ENCODE data around the gene ARHGEF28. TPM values are rescaled to one million over a fixed set of nuclear protein-coding genes. Genes with fewer than 3 reads are reported as not detected.

The ARHGEF28 gene
- total RNA-seq, 1 donor from 2014 or later = 0.11 TPM

GRCh38 chr5:73763300-73764032 lies 137.5 kb downstream of the ARHGEF28 start:
- no peaks in the 10 kb centered on the region for H3K79me2 ChIP-seq (ENCODE audit: low read depth)
- no peak overlapping the region for H3K4me2 ChIP-seq
- DNase-seq (ENCODE audit: low spot score) = no peak
- H3K4me3 ChIP-seq = no peak overlapping the region
- Mint-ChIP-seq H3K4me3 (no peak overlapping the region), H3K9me3 (peaks cover 15% of the 10 kb centered on the region), H3K27ac (no peak overlapping the region), H3K27me3 (ENCODE audit: insufficient read depth, low read depth) (no peaks in the 10 kb centered on the region), H3K4me1 (no peaks in the 10 kb centered on the region), H3K36me3 (no peaks in the 10 kb centered on the region)
- H3K9ac ChIP-seq = no peak overlapping the region
- H3K27ac ChIP-seq = no peak overlapping the region
- no peaks in the 10 kb centered on the region for H3K4me1 ChIP-seq
- no peak overlapping the region for H2AFZ ChIP-seq (replicated peaks)
- no peaks in the 10 kb centered on the region for H3K36me3 ChIP-seq
- TF ChIP-seq EZH2 (IDR thresholded peaks at IDR 0.05) (no peak), CTCF (IDR thresholded peaks at IDR 0.05) (no peak), EZH2phosphoT487 (IDR thresholded peaks at IDR 0.05) (no peak)
- H3K27me3 ChIP-seq = no peaks in the 10 kb centered on the region
- H3K9me3 ChIP-seq (ENCODE audit: low read depth) = no peaks in the 10 kb centered on the region
- H4K20me1 ChIP-seq (ENCODE audit: low read depth) = no peaks in the 10 kb centered on the region
- no peaks in the 10 kb centered on the region for H3F3A ChIP-seq (ENCODE audit: low read depth)

- no peak overlapping the region for H3K4me3 Mint-ChIP-seq
- H3K9ac ChIP-seq = no peak overlapping the region
- H3K4me2 ChIP-seq = no peak overlapping the region
- H3K27ac Mint-ChIP-seq = no peak overlapping the region
- H3K36me3 ChIP-seq = no peaks in the 10 kb centered on the region
- no peak for DNase-seq (ENCODE audit: low spot score)
- no peaks in the 10 kb centered on the region for H3K9me3 ChIP-seq (ENCODE audit: low read depth)
- no peaks in the 10 kb centered on the region for H3K4me1 ChIP-seq
- no peaks in the 10 kb centered on the region for H3K4me1 Mint-ChIP-seq
- no peaks in the 10 kb centered on the region for H3K36me3 Mint-ChIP-seq
- no peak for TF ChIP-seq EZH2 (IDR thresholded peaks at IDR 0.05)
- no peak for TF ChIP-seq CTCF (IDR thresholded peaks at IDR 0.05)
- no peak for TF ChIP-seq EZH2phosphoT487 (IDR thresholded peaks at IDR 0.05)
- no peaks in the 10 kb centered on the region for H3K27me3 ChIP-seq
- H3K79me2 ChIP-seq (ENCODE audit: low read depth) = no peaks in the 10 kb centered on the region
- H3K27ac ChIP-seq = no peak overlapping the region
- no peak overlapping the region for H2AFZ ChIP-seq (replicated peaks)
- no peaks in the 10 kb centered on the region for H3K27me3 Mint-ChIP-seq (ENCODE audit: insufficient read depth, low read depth)
- no peaks in the 10 kb centered on the region for H3F3A ChIP-seq (ENCODE audit: low read depth)
- H3K9me3 Mint-ChIP-seq = peaks cover 16% of the 10 kb centered on the region
- no peaks in the 10 kb centered on the region for H4K20me1 ChIP-seq (ENCODE audit: low read depth)
- no peak overlapping the region for H3K4me3 ChIP-seq
These were observed 138.6 kb downstream of the ARHGEF28 start for GRCh38 chr5:73764586-73764985.

- no peaks in the 10 kb centered on the region for H4K20me1 ChIP-seq (ENCODE audit: low read depth)
- no peak overlapping the region for H3K4me3 ChIP-seq
- DNase-seq (ENCODE audit: low spot score) = no peak
- Mint-ChIP-seq H3K4me3 (no peak overlapping the region), H3K27me3 (ENCODE audit: insufficient read depth, low read depth) (no peaks in the 10 kb centered on the region), H3K4me1 (no peaks in the 10 kb centered on the region), H3K36me3 (no peaks in the 10 kb centered on the region), H3K27ac (no peak overlapping the region), H3K9me3 (peaks cover 16% of the 10 kb centered on the region)
- H3K36me3 ChIP-seq = no peaks in the 10 kb centered on the region
- H3K9me3 ChIP-seq (ENCODE audit: low read depth) = no peaks in the 10 kb centered on the region
- H3K9ac ChIP-seq = no peak overlapping the region
- no peaks in the 10 kb centered on the region for H3K4me1 ChIP-seq
- no peaks in the 10 kb centered on the region for H3F3A ChIP-seq (ENCODE audit: low read depth)
- no peak overlapping the region for H3K4me2 ChIP-seq
- no peak overlapping the region for H2AFZ ChIP-seq (replicated peaks)
- no peaks in the 10 kb centered on the region for H3K79me2 ChIP-seq (ENCODE audit: low read depth)
- TF ChIP-seq EZH2 (IDR thresholded peaks at IDR 0.05) = no peak
- no peak for TF ChIP-seq EZH2phosphoT487 (IDR thresholded peaks at IDR 0.05)
- TF ChIP-seq CTCF (IDR thresholded peaks at IDR 0.05) = no peak
- H3K27ac ChIP-seq = no peak overlapping the region
- no peaks in the 10 kb centered on the region for H3K27me3 ChIP-seq
These were observed 139.0 kb downstream of the ARHGEF28 start for GRCh38 chr5:73764996-73765395.
